Hepatocyte (in vitro differentiated cells): Measurements from ENCODE around the gene C1orf232.

Experiments
- CTCF ChIP-seq: fragments of 200-600 bp; sonication (generic); IDR thresholded peaks from 2 replicates; pipeline ENCODE4 v1.5.1; 2016; ENCODE audit warnings: antibody characterized with exemption, mild to moderate bottlenecking; ENCODE audit not compliant: poor library complexity
- EZH2phosphoT487 ChIP-seq: fragments of 200-600 bp; sonication (generic); IDR thresholded peaks from one replicate; pipeline ENCODE4 v1.6.1; 2018; ENCODE audit warnings: antibody characterized with exemption, mild to moderate bottlenecking, low read depth, moderate library complexity; ENCODE audit not compliant: unreplicated experiment, severe bottlenecking

- TF ChIP-seq CTCF (no peak), EZH2phosphoT487 (no peak)
These were observed 9.6 kb downstream of the C1orf232 start, which contains the start of gene FAM110D for GRCh38 chr1:26158908-26159742.
